Activated T-helper 2 cell treated with anti-CD3 and anti-CD28 coated beads, Interferon-gamma antibody, Interleukin-2, Interleukin-4, amounts not matched to agents 10 μg/mL and 5 μg/mL and 100 μg/mL, durations not matched to agents 14 hours and 24 hours and 36 hours (primary cell): ENCODE data around the gene CAPN9. TPM values are rescaled to one million over a fixed set of nuclear protein-coding genes. Genes with fewer than 3 reads are reported as not detected.

ENCODE experiments used
- DNase-seq: peaks from one replicate; pipeline ENCODE4 v3.0.0; 2021; ENCODE audit warnings: low spot score
- H3K27ac Mint-ChIP-seq: one replicate; pipeline ENCODE4 v1.8.0; 2021; ENCODE audit warnings: mixed read lengths
- H3K27me3 Mint-ChIP-seq: one replicate; pipeline ENCODE4 v1.8.0; 2021; ENCODE audit warnings: low read depth, mixed read lengths
- H3K36me3 Mint-ChIP-seq: one replicate; pipeline ENCODE4 v1.8.0; 2021; ENCODE audit warnings: low read depth, mixed read lengths
- H3K4me1 Mint-ChIP-seq: one replicate; pipeline ENCODE4 v1.8.0; 2021; ENCODE audit warnings: low read depth, mixed read lengths
- H3K4me3 Mint-ChIP-seq: one replicate; pipeline ENCODE4 v1.8.0; 2021; ENCODE audit warnings: low read depth, mild to moderate bottlenecking, moderate library complexity, mixed read lengths
- H3K9me3 Mint-ChIP-seq: one replicate; pipeline ENCODE4 v1.8.0; 2021; ENCODE audit warnings: mixed read lengths
- intact Hi-C: fragments of 100-400 bp; cut with micrococcal nuclease; formaldehyde crosslinking; loops from one replicate; pipeline ENCODE4 v1.15.1; 2023
- total RNA-seq: library from RNA; stranded (reverse); gene quantifications from 2 replicates; pipeline ENCODE4 v1.2.3, GENCODE V29; 2022

The CAPN9 gene
- total RNA-seq, 1 donor from 2014 or later, result not detected

DNA sequence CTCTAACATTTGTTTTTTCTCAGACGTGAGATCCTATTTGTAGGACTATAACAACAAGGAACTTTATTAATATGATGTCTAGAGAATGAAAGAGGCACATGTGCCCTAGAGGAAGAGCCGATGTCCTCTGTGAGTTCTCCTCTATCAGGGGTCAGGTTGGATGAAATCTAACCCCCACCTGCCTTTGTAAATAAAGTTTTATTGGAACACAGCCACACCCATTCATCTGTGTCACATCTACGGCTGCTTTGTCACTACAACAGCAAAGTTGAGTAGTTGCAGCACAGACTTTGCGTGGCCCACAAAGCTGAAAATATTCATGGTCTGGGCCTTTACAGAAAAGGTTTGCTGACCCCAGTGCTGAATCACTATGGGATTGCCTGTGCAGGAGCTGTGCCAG lies 571 bp upstream of the CAPN9 start:
- peaks cover 1% of the 10 kb centered on the region for H3K27me3 Mint-ChIP-seq
- no peak for DNase-seq
- no peaks in the 10 kb centered on the region for H3K4me1 Mint-ChIP-seq

DNA sequence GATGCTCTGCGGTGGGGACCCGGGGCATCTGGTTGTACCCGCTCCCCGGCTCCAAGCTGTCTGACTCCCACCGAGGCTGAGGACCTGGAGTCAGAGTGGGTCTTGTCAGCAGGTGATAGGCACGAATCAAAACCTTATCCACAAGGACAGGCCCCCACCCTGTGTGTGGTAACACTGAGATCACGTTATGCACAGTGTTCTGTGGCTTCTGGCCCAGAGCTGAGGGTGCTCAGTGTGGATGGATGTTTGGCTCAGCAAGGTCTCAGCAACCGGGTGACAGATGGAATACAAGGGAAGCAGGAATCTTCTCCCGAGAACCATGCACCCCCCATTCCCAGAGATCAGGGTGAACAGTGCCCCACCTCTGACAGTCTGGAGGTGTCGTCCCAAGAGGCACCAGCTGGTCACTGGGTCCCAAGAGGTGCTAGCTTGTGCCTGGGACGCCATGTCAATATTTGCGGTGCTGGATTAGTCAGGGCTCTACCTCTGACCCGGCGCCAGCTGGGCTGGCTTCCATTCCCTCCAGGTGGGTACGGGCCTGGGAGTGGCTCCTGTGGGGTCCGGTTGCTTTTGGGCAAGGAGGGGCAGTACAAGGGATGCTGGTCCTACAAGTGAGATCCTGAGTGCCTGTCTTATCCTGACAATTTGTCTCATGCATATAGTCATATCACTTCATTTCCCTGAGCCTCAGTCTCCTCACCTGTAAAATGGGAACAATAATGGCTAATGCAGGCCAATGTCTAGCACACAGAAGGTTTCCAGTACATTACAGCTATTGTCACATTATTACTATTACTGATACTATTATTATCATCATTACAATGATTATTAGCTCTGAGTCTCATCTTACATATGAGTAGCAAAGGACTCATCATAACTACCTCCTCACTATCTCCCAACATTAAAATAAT lies 957 bp downstream of the CAPN9 start:
- H3K27ac Mint-ChIP-seq, result no peak overlapping the region
- H3K9me3 Mint-ChIP-seq, result no peaks in the 10 kb centered on the region
- no peaks in the 10 kb centered on the region for H3K36me3 Mint-ChIP-seq
- intact Hi-C loops, result no loop called here
- no peak for DNase-seq
- no peaks in the 10 kb centered on the region for H3K4me1 Mint-ChIP-seq
- no peak overlapping the region for H3K4me3 Mint-ChIP-seq
- peaks cover 1% of the 10 kb centered on the region for H3K27me3 Mint-ChIP-seq

More for the DNA sequence above, 571 bp upstream of the CAPN9 start:
- Mint-ChIP-seq H3K9me3 (no peaks in the 10 kb centered on the region), H3K4me3 (no peak overlapping the region), H3K36me3 (no peaks in the 10 kb centered on the region), H3K27ac (no peak overlapping the region)
- intact Hi-C loops, result no loop called here

DNA sequence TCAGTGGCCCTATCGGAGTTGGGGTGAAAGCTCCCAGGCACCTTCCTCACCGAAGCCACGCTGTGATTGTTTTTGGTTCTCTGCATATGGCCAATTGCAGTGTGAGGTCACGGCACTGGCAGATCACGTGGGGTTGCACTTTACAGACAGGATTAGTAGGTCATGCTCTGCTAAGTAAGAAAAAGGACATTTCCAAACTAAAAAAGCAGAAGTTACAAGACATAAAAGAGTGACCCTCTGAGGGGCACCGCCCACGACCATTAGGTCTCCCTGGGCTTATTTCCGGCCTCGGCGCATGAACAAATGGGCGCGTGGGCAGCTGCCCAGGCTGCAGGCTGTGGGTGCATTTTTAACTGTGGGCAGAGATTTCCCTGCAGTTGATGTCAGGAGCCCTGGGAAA lies 2.0 kb downstream of the CAPN9 start:
- H3K27ac Mint-ChIP-seq, result no peak overlapping the region
- intact Hi-C loops, result no loop called here
- H3K4me3 Mint-ChIP-seq, result no peak overlapping the region
- H3K4me1 Mint-ChIP-seq, result peaks cover 5% of the 10 kb centered on the region
- no peaks in the 10 kb centered on the region for H3K27me3 Mint-ChIP-seq
- no peak for DNase-seq
- H3K9me3 Mint-ChIP-seq, result no peaks in the 10 kb centered on the region
- no peaks in the 10 kb centered on the region for H3K36me3 Mint-ChIP-seq

DNA sequence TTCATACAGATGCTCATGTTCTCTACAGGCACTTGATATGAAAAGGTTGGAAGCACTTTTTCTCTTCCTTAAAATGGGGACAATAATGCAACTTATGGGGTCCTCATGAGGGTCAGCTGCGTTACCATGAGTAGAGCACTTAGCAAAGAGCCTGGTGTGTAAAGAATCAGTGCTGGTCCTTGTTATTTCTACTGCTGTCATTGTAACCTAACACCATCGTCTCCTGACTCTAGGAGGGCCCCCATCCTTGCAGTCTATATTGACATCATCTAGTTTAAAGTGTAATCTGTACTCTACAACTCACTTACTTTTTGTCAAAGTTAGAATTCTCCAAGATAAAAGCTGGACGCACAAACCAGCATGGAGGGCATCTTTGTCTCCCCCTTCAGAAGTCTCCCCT lies 2.4 kb downstream of the CAPN9 start:
- Mint-ChIP-seq H3K36me3 (no peaks in the 10 kb centered on the region), H3K27me3 (no peaks in the 10 kb centered on the region), H3K27ac (no peak overlapping the region), H3K9me3 (no peaks in the 10 kb centered on the region), H3K4me3 (no peak overlapping the region), H3K4me1 (peaks cover 5% of the 10 kb centered on the region)
- intact Hi-C loops, result no loop called here
- no peak for DNase-seq

DNA sequence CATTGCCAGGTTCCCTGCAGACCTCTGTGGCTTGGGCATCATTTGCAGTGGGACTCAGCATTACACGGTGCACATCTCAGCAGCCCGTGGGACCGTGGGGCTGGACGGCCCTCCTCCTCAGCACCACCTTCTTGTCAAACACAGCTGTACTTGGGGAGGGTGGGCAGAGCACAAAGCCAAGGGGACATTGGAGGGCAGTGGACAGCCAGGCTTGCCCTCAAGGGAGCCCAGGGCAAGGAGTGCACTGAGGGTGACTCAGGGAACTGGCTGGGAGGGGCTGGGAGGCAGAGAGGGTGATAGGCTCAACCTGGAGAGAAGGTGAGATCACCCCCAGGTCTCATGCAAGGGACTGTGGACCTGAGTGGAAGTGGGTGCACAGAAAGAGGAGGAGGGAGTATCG lies 3.4 kb downstream of the CAPN9 start:
- H3K27me3 Mint-ChIP-seq, result no peaks in the 10 kb centered on the region

DNA sequence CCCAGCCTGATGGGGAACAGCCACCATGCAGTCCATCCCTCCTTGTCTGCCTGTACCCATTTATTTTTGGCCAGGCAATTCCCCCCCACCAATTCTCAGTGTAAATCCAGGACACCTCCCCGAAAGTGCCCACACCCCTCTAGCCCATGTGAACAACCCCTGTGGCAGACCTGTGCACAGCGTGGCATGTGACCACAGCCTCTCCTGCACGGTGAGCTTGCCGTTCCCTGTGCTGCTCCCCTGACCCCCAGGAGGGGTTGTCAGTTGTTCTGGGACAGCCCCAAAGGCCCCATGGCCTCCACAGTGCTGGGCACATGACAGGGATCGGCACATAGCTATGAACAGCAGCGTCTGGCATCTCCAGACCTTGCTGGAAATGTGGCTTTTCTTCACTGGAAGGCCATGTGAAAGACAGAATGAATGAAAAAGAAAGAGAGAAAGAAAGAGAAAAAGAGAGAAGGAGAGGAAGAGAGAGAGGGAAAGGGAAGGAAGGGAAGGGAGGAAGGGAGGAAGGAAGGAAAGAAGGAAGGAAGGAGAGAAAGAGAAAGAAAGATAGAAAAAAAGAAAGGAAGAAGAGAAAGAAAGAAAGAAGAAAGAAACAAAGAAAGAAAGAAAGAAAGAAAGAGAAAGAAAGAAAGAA lies 3.9 kb downstream of the CAPN9 start:
- DNase-seq, result no peak
- peaks cover 5% of the 10 kb centered on the region for H3K4me1 Mint-ChIP-seq
- intact Hi-C loops, result no loop called here
- H3K36me3 Mint-ChIP-seq, result no peaks in the 10 kb centered on the region
- H3K4me3 Mint-ChIP-seq, result no peak overlapping the region
- H3K27me3 Mint-ChIP-seq, result no peaks in the 10 kb centered on the region
- no peak overlapping the region for H3K27ac Mint-ChIP-seq
- no peaks in the 10 kb centered on the region for H3K9me3 Mint-ChIP-seq

More for the DNA sequence above, 3.4 kb downstream of the CAPN9 start:
- intact Hi-C loops, result no loop called here
- no peak overlapping the region for H3K4me3 Mint-ChIP-seq
- peaks cover 5% of the 10 kb centered on the region for H3K4me1 Mint-ChIP-seq
- no peaks in the 10 kb centered on the region for H3K36me3 Mint-ChIP-seq
- no peak for DNase-seq
- H3K27ac Mint-ChIP-seq, result no peak overlapping the region
- H3K9me3 Mint-ChIP-seq, result no peaks in the 10 kb centered on the region

DNA sequence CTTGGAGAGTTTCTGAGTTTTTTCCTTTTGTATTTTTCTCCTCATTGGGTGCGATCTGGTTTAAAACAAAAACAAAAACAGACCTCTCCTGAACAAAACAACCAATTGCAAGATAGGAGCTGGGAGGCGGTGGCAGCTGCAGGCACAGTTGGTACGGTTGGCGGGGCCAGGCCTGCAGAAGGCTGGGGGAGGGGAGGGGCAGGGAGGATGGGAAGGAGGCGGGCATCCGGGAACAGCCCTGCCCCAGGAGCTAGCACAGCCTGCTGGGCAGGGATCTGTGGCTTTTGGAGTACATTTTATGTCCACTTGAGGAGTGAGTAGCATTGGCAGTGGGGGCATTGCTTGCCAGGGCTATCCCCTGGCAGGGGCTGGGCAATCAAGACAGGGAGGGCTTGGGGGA lies 5.2 kb downstream of the CAPN9 start:
- no peak for DNase-seq
- Mint-ChIP-seq H3K27ac (no peak overlapping the region), H3K4me3 (no peak overlapping the region), H3K27me3 (no peaks in the 10 kb centered on the region), H3K4me1 (peaks cover 5% of the 10 kb centered on the region), H3K36me3 (no peaks in the 10 kb centered on the region), H3K9me3 (no peaks in the 10 kb centered on the region)
- intact Hi-C loops, result no loop called here

DNA sequence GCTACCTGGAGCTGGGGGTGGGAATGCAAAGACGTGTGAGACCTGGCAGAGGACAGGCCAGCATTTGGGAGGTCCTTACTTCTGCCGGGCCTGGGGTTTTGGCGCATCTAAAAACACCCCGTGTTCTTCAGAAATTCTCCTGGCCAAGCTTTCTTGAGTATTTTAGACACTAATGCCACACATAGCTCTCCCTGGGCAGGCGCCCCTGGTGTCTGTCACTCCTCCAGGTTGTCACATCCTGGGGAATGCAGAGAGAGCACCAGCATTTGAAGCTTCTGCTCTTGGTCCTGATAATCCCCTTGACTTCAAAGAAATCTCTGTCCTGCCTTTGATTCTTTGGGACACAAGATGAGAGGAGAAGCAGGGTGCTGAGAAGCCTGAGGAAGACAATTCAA lies 6.0 kb downstream of the CAPN9 start:
- Mint-ChIP-seq H3K36me3 (no peaks in the 10 kb centered on the region), H3K4me1 (peaks cover 5% of the 10 kb centered on the region), H3K9me3 (no peaks in the 10 kb centered on the region), H3K27ac (no peak overlapping the region), H3K27me3 (no peaks in the 10 kb centered on the region), H3K4me3 (no peak overlapping the region)
- intact Hi-C loops, result no loop called here
- DNase-seq, result no peak

DNA sequence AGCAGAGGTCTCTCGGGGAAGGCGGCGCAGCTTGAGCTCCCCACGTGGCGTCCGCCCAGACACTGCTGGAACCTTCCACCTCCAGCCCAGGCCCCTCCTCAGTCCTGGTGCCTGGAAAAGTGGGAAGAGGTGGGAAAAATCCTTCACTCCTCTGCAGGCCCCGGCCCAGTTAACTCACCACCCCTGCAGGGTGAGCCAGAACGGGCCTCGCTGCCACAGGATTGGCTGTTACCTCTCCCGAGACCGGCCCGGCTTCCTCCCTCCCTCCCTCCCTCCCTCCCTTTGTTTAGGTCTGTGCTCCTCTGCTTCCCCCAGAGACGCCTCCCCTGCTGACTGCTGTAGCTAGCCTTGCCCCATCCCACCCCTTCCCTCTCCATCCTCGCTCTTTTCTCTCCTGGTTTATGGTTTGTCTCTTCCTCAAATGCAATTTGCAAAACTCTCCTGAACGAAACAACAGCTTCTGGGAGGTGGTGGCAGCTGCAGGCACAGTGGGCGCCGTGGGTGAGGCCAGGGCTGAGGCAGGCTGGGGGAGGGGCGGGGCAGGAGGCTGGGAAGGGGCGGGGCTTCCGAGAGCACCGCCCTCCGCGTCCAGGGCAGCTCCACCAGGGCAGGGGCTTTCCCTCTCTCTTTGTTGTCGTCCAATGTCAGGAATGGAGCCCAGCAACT lies 6.5 kb downstream of the CAPN9 start:
- Mint-ChIP-seq H3K9me3 (no peaks in the 10 kb centered on the region), H3K4me3 (peak overlapping the region; percentile 65), H3K36me3 (no peaks in the 10 kb centered on the region), H3K27me3 (no peaks in the 10 kb centered on the region), H3K27ac (no peak overlapping the region), H3K4me1 (peaks cover 5% of the 10 kb centered on the region)
- peak; percentile 24 for DNase-seq
- intact Hi-C loops, result no loop called here

DNA sequence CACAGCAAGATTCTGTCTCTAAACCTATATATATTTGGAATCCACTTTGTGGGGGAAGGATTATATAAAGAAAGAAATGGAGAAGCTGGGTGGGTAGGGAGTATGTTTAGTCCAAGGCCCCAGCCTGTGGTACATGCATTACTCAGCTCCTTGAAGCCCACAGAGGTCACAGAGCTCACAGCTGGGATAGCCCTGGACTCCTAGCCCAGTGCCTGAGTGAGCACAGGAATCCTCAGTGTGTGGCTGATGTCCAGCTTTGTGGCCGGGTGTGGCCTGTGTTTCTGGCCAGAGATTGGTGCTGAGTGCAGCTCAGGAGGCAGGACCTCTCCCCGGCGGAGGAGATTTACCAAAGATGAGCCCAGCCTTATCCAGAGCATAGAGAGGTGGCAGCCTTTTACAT lies 7.6 kb downstream of the CAPN9 start:
- Mint-ChIP-seq H3K4me3 (no peak overlapping the region), H3K9me3 (no peaks in the 10 kb centered on the region), H3K27ac (no peak overlapping the region), H3K27me3 (no peaks in the 10 kb centered on the region), H3K4me1 (peaks cover 5% of the 10 kb centered on the region), H3K36me3 (no peaks in the 10 kb centered on the region)
- DNase-seq, result no peak
- intact Hi-C loops, result no loop called here

DNA sequence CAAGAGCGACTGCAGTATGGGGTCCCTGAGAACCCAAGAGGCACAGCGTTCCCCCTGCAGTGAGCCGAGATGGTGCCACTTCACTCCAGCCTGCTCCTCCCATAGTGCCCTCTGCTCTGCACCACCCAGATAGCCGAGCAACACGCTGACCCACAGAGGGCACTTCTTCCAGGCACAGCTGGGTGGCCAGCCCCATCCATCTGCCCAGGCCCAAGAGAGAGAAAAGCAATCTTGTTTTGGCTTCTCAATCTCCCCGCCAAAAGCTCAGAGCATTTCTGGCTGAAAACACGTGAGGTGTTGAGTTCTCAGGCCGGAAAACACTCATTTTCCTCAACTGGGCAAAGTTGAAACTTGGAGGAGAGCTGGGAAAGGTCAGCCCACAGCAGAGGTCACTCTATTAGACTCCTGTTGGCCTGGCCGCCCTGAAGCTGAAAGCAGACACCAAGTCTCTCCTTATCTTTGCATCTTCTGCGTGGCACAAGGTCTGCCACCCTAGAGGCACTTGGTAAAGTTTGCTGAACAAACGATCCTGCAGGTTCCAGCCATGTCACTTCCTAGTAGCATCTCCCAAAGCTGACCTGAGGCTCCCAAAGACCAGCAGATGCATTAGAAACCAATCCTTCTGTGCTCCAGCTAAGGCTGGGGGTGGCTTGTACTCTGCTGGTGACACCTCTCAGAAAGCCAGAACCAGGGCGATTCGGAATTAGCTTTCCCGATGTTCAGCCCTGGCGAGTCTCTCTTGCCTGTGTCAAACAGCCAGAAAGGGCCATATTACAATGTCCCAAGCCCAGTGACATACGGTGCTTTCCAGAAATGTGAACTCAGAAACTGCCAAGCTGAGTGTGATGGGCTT lies 10.9 kb downstream of the CAPN9 start:
- Mint-ChIP-seq H3K36me3 (no peaks in the 10 kb centered on the region), H3K4me1 (peaks cover 5% of the 10 kb centered on the region), H3K27me3 (no peaks in the 10 kb centered on the region), H3K9me3 (no peaks in the 10 kb centered on the region), H3K4me3 (no peak overlapping the region), H3K27ac (no peak overlapping the region)
- intact Hi-C loops, result no loop called here
- no peak for DNase-seq

DNA sequence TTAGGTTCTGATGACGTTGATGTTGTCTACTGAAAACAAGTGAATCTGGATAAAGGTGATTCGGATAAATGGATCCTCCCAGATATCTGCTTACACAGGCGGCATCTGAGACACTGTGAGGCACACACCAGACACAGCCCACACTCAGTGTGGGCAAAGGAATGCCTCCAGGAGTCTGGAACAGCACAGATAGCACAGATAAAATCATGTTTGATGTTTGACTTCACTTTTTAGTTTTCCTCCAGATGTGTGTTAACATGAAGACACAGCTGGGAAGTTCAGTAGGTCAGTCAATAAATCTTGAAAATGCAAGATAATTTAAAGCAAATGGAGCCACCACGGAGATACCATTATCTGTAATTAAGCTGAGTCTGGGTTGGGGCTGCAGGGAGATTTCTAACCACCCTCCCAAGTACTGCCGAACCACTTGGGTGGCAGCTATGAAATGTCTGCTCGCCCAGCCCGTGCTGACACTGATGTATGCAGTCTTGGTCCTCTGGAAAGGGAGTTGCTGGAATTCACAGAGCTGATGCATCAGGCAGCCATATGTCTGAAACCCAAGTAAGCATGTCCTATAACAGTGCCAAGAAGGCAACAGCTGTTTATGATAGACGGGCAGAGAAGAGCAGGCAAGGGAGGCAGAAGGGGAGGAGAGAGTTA lies 11.7 kb downstream of the CAPN9 start:
- Mint-ChIP-seq H3K27ac (no peak overlapping the region), H3K4me3 (no peak overlapping the region), H3K9me3 (no peaks in the 10 kb centered on the region), H3K27me3 (no peaks in the 10 kb centered on the region), H3K4me1 (peaks cover 2% of the 10 kb centered on the region), H3K36me3 (no peaks in the 10 kb centered on the region)
- DNase-seq, result no peak
- intact Hi-C loops, result no loop called here
